NCI-H1436 treated with DMSO at 0.1 percent for 48 hours (cell line): ENCODE results near the gene TMEM259.

Source experiments
- DNase-seq: peaks from one replicate; lab custom pipeline; 2025; lab: John Stamatoyannopoulos, UW

Gene TMEM259

GRCh38 chr19:986083-986482, 34.8 kb downstream of the TMEM259 start:
- DNase-seq: no peak

GRCh38 chr19:984165-984967, 36.6 kb downstream of the TMEM259 start, which contains the start of gene WDR18:
WDR18 (plus strand) TSS chr19:984345; CDS start chr19:984354, 9 bp downstream.
- DNase-seq: no peak

GRCh38 chr19:982567-983170, 38.3 kb downstream of the TMEM259 start:
- DNase-seq: no peak

GRCh38 chr19:980133-980998, 40.6 kb downstream of the TMEM259 start:
- DNase-seq: no peak

- no peak for DNase-seq
Observed at GRCh38 chr19:979318-979741, 41.6 kb downstream of the TMEM259 start.

GRCh38 chr19:977058-977464, 43.9 kb downstream of the TMEM259 start:
- DNase-seq: no peak

- DNase-seq: no peak
Observed at GRCh38 chr19:976476-976875, 44.4 kb downstream of the TMEM259 start.

- no peak for DNase-seq
Observed at GRCh38 chr19:974564-975257, 46.2 kb downstream of the TMEM259 start.

- DNase-seq: no peak
Observed at GRCh38 chr19:973726-974563, 47.0 kb downstream of the TMEM259 start.

GRCh38 chr19:972281-972680, 48.6 kb downstream of the TMEM259 start:
- DNase-seq: no peak

GRCh38 chr19:971795-972194, 49.1 kb downstream of the TMEM259 start:
- no peak for DNase-seq

- DNase-seq: no peak
Observed at GRCh38 chr19:970695-971094, 50.2 kb downstream of the TMEM259 start.

- DNase-seq: no peak
Observed at GRCh38 chr19:966485-967088, 54.3 kb downstream of the TMEM259 start.

- no peak for DNase-seq
Observed at GRCh38 chr19:964761-965694, 55.9 kb downstream of the TMEM259 start.

- no peak for DNase-seq
Observed at GRCh38 chr19:964116-964520, 56.8 kb downstream of the TMEM259 start.

GRCh38 chr19:963486-963951, 57.4 kb downstream of the TMEM259 start:
- no peak for DNase-seq

GRCh38 chr19:962683-963400, 58.1 kb downstream of the TMEM259 start:
- no peak for DNase-seq

GRCh38 chr19:961866-962620, 58.9 kb downstream of the TMEM259 start:
- no peak for DNase-seq
